Esophagus muscularis mucosa (tissue), 2 donors: ENCODE data around the gene PIK3C2G.

Experiments
- EP300 ChIP-seq: sonication (generic); formaldehyde crosslinking; IDR thresholded peaks from one replicate; pipeline ENCODE4 v1.6.1; 2017; ENCODE audit warnings: antibody characterized with exemption
- POLR2A ChIP-seq: fragments of 450-650 bp; IDR thresholded peaks from one replicate; pipeline ENCODE4 v1.6.1; 2017; ENCODE audit warnings: antibody characterized with exemption, moderate library complexity, mild to moderate bottlenecking, low read depth

DNA sequence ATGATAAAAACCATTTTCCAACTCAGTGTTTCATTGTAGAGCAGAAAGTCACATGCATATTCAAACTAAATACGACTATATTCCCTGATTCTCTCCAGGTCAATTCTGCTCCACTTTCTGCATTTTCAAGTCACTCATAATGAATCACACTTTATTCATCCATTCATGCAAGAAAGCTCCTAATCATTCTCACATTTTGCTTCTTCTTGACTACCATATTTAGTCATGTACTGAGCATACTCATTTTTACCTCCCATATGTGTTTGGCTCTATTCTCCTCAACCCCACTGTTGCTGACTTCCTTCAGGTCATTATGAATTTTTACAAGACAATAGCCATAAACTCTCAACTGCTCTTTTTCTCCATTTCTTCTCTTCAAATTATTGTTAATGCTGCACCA, 43.4 kb upstream of the PIK3C2G start:
- no peak for TF ChIP-seq POLR2A
- TF ChIP-seq EP300, result no peak
